ENCODE measurements around the gene WNT5A.

DNA sequence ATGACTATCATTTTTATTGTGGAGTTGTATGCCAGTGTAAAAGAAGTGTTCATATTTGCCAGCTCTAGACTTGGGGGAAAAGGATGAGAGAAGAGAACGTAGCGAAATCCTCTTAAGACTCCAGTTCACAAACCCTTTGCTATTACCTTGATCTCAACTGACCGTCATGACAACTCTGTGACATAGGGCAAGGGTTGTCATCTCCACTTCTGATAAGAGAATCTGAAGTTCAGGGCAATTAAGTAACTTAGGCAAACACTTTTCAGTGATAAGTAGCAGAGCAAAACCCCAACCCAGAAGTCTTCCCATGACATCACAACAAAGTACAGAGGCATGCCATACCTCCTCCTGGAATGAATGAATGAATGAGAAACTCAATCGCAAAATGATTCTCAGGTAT lies 40.3 kb upstream of the WNT5A start:
- TF ChIP-seq EZH2 (IDR thresholded peaks at IDR 0.05; ENCODE audit: borderline replicate concordance, insufficient read depth, low read depth, low read length, poor library complexity, severe bottlenecking), result no peak
- TF ChIP-seq, protein P1, sequence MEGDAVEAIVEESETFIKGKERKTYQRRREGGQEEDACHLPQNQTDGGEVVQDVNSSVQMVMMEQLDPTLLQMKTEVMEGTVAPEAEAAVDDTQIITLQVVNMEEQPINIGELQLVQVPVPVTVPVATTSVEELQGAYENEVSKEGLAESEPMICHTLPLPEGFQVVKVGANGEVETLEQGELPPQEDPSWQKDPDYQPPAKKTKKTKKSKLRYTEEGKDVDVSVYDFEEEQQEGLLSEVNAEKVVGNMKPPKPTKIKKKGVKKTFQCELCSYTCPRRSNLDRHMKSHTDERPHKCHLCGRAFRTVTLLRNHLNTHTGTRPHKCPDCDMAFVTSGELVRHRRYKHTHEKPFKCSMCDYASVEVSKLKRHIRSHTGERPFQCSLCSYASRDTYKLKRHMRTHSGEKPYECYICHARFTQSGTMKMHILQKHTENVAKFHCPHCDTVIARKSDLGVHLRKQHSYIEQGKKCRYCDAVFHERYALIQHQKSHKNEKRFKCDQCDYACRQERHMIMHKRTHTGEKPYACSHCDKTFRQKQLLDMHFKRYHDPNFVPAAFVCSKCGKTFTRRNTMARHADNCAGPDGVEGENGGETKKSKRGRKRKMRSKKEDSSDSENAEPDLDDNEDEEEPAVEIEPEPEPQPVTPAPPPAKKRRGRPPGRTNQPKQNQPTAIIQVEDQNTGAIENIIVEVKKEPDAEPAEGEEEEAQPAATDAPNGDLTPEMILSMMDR (IDR thresholded peaks at IDR 0.05), result no peak
